GM21360 (cell line): Measurements from ENCODE around the gene HIP1R.

ENCODE experiments used
- ATAC-seq: cut with Tn5 transposase; IDR thresholded peaks from one replicate; pipeline ENCODE4 v1.9.1; 2021; ENCODE audit warnings: mild to moderate bottlenecking, moderate library complexity; ENCODE audit not compliant: unreplicated experiment

Gene HIP1R

DNA sequence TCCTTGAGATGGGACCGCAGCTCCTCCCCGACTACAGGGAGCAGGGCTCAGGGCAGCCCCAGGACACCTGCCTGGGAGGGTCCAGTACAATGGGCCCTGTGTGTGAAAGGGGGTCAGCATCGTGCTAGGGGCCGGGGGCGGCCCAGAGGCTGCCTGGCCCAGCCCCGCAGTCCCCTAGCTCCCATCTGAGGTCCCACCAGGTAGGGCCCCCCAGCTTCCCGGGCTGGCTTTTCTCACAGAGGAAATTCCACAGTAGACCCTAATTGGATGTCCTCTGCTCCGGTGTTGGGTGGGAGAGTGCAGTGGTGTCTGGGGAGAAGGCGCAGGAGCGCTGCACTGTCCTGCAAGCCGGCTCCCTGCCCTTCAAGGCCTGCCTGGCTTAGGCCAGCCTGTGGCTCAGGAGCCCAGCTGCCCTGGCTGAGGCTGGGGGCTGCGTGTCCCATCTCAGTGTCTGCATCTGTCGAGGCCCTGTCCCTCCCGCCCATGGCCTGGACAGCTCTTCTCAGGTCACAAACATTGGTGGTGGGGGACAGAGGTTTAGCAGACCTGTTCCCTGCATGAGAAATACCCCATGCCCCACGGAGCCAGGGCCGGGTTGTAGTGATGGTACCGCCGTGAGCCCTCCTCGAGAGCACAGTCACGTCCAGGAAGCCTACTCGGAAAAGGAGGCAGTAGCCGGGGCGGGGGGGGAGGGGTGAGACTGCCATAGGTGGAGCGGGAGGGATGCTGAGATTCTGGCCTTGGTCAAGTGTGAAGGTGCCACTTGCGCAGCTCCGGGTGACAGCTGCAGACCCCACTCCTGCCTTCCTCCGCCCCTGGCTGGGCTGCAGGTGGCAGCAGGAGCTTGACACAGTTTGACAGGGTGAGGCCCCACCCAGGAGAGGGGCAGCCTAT lies 11.6 kb downstream of the HIP1R start:
- ATAC-seq, result no peak

DNA sequence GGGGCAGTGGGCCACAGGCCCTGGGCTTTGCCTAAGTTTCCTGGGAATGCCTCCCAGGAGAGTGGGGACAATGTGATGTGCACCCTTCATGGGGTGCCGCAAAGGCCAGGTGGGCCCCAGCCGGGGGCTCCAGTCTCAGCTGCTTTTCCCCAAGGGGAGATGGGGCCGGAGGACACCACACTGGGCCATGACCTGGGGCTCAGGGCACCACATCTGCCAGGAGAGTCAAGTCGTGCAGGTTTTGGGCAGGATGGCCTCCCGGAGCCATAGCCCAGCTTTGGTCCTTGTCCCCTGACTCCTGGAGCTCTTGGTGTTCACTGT lies 12.2 kb downstream of the HIP1R start:
- ATAC-seq, result no peak

DNA sequence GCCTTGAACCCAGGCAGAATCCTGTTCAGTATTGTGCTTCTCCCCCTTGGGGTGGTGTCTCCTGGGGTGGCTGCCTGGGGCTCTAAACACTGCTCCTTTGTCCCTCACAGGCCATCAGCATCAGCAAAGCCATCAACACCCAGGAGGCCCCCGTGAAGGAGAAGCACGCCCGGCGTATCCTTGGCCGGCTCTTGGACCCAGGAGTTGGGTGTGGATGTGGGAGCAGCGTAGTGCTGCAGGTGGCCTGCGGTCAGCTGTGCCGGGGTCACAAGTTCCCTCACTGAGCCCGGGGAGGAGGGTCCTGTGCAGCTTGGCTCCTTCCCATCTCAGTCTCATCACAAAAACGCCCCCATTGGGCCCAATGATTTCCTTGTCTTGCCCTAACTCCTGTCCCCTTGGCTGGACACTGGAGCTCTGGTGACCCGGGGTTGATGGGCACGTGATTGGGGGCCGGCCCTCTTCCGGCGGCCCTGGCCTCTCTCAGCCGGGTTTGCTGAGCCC lies 12.7 kb downstream of the HIP1R start:
- no peak for ATAC-seq

DNA sequence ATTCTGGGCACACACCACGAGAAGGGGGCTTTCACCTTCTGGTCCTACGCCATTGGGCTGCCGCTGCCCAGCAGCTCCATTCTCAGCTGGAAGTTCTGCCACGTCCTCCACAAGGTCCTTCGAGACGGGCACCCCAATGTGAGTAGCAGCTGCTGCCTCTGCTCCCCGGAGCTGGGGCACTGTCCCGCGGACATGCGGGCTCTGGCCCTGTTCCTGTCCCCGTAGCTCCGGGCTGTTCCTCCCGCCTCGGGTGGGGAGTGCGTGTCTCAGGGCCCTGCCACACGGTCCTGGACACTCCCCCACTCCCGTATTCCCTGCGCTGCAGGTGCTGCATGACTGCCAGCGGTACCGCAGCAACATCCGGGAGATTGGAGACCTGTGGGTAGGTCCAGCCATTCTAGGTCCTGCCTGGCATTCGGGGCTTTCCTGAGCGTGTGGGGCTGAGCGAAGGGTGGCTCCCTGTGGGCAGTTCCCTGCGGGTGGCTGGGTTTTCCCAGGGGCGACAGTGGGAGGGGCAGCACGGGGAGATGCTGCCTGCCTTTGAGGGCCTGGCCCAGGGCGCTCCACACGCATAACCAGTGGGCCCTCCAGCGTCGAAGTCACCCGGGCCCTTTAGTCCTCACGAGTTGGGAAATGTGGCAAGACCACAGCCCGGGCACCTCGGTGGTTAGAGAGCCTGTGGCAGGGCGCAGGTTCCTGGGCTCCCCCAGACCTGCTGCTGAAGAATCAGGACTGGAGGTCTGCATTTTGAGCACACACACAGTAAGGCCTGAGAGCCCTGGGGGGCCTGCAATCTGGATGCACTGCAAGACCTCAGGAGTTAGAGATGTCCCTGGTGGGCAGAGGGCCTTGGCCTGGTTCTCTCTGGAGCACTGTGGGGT lies 13.5 kb downstream of the HIP1R start:
- ATAC-seq, result no peak

DNA sequence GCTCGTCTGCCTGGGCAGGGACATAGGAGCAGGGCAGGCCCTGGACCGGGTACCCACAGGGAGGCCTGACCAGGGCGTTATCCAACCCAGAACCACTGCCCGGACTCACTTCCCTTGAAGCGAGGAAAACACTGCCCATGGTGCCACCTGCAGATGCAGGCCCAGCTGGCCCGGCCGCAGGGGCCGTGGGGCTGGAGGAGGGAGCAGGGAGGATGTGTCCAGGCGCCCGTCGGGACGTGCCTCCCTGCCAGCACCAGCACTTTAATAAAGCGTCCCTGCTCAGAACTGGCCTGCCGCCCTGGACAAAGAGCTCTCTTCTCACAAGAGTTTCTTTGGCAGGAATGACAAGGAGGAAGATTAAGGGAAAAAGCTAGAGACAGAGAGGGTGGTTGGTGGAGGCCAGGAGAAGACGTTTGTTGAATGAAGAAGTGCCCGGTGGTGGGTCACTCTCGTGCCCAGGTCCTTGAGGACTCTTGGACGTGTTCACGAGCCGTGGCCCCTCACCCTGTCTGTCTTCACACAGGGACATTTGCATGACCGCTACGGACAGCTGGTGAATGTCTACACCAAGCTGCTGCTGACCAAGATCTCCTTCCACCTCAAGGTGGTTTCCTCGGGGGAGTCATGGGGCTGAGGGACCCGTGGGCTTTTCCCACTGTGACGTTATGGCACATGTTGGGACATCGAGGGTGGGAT lies 14.2 kb downstream of the HIP1R start:
- no peak for ATAC-seq

DNA sequence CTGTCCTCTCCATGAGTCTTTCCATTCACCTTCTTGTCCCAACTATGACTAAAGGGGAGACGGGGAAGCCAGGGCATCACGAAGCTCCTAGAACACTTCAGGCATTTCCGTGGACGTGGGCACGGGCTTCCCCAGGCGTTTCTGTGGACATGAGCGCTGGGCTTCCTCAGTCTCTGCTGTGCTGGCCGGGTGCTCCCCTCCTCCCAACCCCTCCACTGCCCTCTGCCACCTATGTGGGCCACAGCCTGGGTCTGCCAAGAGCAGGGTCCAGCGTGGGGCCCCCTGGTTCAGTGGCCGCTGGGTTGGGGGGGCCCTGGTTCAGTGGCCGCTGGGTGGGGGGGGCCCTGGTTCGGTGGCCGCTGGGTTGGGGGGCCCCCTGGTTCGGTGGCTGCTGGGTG lies 14.8 kb downstream of the HIP1R start:
- ATAC-seq, result no peak

DNA sequence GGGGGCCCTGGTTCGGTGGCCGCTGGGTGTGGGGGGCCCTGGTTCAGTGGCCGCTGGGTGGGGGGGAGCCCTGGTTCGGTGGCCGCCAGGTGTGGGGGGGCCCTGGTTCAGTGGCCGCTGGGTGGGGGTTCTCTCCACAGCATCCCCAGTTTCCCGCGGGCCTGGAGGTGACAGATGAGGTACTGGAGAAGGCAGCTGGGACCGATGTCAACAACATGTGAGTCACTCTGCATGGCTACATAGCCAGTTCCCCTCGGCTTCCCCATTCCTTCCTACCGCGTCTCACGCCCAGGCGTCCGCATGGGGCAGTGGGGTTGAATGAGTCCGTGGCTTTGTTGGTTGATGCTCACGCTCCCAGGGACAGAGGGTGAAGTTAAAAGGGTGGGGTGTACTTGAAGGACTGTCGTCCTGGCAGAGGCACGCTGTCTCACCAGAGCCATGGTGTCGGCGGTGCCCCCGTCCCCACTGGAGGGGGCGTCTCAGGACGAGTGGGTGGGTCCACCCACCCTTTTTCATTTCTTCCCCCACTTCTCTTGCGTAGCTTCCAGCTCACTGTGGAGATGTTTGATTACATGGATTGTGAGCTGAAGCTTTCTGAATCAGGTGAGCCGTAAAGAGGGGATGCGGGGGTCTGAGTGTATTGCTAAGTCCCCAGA lies 15.6 kb downstream of the HIP1R start:
- ATAC-seq, result no peak

DNA sequence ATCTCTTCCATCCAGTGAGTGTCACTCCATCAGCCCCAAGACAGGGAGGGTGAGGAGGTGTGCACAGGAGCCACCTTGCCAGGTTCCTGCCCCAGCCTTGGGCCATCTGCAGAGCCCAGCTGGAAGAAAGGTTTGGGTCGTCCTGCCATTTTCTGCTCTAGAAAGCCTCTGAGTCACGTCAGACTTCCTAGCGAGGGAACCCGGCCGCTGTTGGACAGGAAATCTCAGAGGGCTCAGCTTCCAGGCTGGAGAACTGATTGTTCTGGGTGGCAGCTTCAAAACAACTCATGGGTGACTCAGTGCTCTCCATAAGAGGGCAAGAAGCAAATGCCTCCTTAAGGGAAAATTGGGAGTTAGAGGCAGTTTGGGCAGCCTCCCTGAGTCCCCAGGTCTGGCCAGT lies 16.6 kb downstream of the HIP1R start:
- no peak for ATAC-seq

DNA sequence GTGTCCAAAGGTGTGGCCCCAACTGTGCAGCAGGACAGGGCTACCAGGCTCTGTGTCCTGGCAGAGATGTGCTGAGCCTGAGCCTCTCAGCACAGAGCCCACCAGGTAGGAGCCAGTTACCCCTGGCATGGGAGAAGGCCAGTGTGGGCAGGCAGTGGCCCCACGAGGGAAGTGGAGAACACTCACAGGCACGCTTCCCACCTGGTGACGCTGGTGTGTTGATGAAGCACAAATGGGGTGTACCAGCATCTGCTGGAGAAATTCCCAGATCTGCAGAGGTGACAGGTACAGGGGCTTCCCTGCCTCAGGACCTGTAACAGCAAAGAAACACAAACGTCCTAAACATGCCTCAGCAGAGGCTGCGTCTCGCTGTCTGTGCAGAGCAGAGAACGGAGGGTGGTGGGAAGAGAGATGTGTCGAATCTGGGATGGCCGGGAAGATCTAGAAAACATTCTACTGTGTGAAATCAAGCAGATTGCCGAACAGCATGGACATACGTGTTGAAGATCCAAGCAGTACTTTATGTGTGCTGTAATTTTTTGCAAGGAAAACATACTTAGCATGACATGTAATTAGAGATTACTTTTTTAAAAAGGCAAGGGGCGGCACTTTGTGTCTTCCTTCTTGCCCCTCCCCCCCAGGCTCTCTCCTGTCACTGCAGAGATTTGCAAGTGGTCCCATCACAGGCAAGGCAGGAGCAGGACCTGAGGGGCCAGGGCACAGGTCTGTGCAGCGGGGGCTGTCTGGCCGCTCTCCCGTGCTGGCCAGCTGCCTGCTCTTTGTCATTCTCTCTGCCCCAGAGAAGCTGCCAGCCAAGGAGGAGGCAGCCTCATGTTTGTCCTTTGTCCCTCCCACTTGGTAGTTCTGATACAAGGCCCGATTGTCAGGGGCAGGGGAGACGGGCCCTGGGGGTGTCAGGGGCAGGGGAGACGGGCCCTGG lies 17.3 kb downstream of the HIP1R start:
- no peak for ATAC-seq

DNA sequence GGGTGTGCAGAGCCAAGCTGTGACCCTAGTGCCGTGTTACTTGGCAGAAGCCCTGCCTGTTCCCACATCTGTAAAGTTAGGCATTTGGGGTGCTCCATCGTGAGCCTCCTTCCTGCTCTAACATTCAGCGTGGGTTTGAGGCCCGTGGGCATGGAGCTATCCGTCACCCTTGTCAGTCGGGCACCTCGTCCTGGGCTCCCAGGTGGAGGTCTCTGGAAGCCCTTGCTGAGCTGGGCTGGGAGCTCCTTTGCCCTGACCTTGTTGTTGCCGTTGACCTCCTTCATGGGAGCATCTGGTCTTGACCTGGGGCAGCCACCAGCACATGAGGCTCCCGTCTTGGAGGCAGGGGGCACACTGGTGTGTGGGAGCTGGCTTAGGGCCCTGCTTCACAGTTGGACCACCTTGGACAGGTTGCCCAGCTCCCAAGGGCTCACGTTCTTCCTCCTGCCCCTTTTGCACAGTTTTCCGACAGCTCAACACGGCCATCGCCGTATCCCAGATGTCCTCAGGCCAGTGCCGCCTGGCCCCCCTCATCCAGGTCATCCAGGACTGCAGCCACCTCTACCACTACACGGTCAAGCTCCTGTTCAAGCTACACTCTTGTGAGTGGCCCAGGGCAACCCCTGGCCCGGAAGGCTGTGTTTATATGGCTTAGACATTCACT lies 18.5 kb downstream of the HIP1R start:
- ATAC-seq, result no peak

DNA sequence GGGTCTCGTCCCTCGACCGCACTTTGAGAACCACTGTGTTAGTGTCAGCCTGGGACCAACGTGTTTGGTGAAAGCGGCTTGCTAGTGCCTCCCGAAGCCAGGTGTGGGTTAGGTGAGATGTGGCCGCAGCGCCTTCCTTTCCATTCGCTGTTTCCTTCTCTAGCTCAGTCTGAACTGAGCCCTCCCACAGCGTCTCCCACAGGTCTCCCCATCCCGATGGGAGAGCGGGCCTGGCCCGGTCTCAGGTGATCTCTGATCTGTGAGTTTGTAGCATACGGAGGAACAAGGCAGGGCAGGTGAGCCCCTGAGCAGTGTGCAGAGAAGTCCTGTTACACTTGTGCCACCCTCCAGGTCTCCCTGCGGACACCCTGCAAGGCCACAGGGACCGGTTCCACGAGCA lies 19.3 kb downstream of the HIP1R start:
- ATAC-seq, result no peak

DNA sequence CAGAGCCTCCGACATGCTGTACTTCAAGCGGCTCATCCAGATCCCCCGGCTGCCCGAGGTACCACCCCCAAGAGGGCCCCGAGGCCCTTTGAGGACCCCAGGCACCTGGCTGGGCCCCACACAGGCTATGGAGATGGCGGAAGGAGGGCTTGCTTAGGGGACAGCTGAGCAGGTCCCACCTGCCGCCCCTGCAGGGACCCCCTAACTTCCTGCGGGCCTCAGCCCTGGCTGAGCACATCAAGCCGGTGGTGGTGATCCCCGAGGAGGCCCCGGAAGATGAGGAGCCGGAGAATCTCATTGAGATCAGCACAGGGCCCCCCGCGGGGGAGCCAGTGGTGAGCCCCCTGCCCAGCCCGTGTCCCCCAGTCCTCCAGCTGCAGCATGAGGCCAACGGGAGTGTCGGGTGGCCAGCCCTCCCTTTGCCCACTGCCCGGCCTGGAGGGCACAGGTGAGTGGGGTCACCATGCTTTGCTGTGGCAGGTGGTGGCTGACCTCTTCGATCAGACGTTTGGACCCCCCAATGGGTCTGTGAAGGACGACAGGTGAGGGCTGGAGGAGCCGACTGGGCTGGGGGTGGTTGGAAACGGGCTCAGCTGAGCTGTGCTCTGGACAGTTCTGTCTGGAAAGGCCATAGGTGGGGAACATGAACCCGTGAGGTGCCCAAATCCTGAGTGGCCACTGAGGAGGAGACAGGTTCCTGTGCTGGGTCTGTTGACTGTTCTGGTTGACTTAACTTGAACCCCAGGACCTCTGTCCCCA lies 20.0 kb downstream of the HIP1R start:
- no peak for ATAC-seq

DNA sequence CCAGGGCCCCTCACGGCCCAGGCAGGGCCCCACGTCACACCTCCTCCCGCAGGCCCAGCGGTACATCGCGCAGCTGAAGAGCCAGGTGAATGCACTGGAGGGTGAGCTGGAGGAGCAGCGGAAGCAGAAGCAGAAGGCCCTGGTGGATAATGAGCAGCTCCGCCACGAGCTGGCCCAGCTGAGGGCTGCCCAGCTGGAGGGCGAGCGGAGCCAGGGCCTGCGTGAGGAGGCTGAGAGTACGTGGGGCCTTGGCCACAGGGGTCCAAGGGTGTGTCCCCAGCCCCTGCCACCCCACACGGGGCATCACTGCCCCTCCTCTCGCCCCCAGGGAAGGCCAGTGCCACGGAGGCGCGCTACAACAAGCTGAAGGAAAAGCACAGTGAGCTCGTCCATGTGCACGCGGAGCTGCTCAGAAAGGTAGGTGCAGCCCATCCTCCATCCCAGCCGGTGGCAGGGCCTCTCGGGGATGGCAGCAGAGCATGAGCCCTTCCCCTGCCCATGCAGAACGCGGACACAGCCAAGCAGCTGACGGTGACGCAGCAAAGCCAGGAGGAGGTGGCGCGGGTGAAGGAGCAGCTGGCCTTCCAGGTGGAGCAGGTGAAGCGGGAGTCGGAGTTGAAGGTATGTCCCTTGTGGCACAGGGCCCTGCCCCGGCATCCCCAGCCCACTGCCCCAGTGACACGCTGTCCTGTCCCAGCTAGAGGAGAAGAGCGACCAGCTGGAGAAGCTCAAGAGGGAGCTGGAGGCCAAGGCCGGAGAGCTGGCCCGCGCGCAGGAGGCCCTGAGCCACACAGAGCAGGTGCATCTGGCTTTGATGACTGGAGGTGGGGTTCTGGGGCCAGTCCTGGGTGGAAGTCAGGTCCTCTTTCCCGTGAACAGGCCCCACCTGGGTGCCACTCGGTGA lies 20.9 kb downstream of the HIP1R start:
- no peak for ATAC-seq

DNA sequence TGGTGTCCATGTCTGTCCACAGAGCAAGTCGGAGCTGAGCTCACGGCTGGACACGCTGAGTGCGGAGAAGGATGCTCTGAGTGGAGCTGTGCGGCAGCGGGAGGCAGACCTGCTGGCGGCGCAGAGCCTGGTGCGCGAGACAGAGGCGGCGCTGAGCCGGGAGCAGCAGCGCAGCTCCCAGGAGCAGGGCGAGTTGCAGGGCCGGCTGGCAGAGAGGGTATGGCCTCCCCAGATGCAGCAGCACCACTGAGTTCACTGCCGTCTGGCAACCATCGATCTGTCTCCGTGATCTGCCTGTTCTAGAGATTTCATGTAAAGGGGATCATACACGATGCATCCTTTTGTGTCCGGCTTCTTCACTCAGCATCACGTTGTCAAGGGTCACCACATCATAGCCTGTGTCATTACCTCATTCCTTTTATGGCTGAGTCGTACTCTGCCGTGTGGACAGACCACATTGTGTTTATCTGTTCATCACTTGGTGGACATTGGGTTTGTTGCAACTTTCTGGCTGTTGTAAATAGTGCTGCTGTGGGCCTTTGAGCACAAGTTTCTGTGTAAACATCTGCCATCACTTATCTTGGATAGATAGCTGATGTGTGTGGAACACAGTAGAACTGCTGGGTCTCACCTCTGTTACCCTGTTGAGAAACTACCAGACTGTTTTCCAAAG lies 21.9 kb downstream of the HIP1R start:
- no peak for ATAC-seq

DNA sequence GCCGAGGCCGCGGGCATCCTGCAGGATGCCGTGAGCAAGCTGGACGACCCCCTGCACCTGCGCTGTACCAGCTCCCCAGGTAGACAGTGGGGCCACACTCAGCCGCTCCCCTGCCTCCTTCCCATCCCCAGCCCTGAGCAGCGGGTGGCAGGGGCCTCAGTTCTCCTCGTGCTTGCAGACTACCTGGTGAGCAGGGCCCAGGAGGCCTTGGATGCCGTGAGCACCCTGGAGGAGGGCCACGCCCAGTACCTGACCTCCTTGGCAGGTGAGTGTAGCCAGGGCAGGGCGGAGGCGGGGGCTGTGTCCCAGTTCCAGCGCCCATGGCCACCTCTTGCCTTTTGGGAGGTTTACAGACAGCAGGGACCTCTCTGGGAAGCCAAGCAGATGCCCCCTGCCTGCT lies 22.9 kb downstream of the HIP1R start:
- no peak for ATAC-seq

DNA sequence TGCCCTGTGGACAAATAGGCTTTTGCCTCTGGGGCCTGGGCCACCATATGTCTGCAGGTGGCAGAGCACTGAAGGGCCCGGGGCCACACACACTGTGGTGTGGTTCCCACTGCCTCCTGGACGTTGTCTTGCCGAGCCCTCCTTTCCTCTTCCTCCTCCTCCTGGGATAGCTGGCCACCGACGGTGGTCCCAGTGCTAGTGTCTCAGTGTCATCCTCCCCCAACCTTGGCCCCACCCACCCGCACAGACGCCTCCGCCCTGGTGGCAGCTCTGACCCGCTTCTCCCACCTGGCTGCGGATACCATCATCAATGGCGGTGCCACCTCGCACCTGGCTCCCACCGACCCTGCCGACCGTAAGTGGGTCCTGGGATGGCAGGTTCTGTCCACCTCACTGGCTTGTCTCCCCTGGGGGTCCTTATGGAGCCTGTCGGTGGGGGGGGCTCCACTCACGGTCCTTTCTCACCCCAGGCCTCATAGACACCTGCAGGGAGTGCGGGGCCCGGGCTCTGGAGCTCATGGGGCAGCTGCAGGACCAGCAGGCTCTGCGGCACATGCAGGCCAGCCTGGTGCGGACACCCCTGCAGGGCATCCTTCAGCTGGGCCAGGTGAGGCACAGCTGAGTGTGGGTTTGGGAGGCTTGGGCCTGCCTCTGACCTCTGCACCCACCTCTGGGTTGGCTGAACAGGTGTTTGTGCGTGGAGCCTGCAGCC lies 23.5 kb downstream of the HIP1R start:
- no peak for ATAC-seq
